ENCODE measurements around the gene RINL. TPM values are rescaled to one million over a fixed set of nuclear protein-coding genes. Genes with fewer than 3 reads are reported as not detected.
"Not testable (repeated sequence)": the region's sequence is repeated elsewhere in the genome, so short reads cannot be mapped to it uniquely, and the experiment has no call there.

The RINL gene
- total RNA-seq, 2 experiments from 2014 or later, result 79.9 to 82.2 TPM

DNA sequence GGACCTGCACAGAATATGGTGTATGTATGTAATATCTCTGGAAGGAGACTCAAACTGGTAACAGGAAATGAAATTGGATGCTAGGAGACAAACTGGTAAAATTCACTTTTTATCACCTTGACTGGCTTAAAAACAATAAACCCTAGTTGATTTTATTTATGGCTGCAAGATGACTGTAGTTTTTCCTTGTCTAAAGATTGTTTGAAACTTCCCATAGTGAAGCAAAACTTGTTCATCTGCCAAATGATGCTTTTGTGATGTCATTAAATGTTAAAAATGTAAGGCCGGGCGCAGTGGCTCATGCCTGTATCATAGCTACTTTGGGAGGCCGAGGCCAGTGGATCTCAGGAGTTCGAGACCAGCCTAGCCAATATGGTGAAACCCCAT lies 44.0 kb downstream of the RINL start:
- ChIA-PET POLR2A (interaction anchor here (1.0 to 4.6 kb wide), 6 partner anchors 8 to 99 kb away, joined by 3 to 34 read pairs (median 4); no protein-coding TSS in a partner anchor), CTCF (interaction anchor here (0.7 kb wide), 1 partner anchor 35 kb away, joined by 3 read pairs; no protein-coding TSS in a partner anchor)
- peaks cover 51% of the 10 kb centered on the region for H3K36me3 Mint-ChIP-seq (ENCODE audit: low read depth)
- no peak overlapping the region for H3K4me3 Mint-ChIP-seq
- peak overlapping the region; percentile 45 for H3K27ac Mint-ChIP-seq
- H3K9me3 Mint-ChIP-seq, result no peaks in the 10 kb centered on the region
- peaks cover 37% of the 10 kb centered on the region for H3K4me1 Mint-ChIP-seq
- no peak for DNase-seq
- H3K27me3 Mint-ChIP-seq, result no peaks in the 10 kb centered on the region

DNA sequence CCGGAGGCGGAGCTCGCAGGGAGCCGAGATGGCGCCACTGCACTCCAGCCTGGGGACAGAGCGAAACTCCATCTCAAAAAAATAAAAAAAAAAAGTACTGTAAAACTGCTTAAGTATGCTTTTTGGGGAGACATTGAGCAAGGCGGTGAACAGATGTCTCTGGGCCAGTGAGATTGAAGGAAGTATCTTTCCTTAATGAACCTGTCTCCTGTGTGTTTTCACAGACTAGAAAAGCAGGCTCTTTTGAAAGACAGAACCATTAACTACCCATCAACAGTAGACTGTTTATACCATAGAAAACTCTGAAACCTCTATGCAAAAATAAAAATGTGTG lies 45.0 kb downstream of the RINL start:
- no peaks in the 10 kb centered on the region for H3K9me3 Mint-ChIP-seq
- H3K4me3 Mint-ChIP-seq, result no peak overlapping the region
- DNase-seq, result no peak
- H3K27me3 Mint-ChIP-seq, result no peaks in the 10 kb centered on the region
- H3K27ac Mint-ChIP-seq, result no peak overlapping the region
- ChIA-PET POLR2A (interaction anchor here (1.0 to 4.6 kb wide), 5 partner anchors 9 to 98 kb away, joined by 3 to 34 read pairs (median 8); partner anchors contain the start of gene RINL), CTCF (interaction anchor here (1.2 to 1.5 kb wide), 2 partner anchors 12 to 31 kb away, joined by 3 read pairs; no protein-coding TSS in a partner anchor)
- peaks cover 32% of the 10 kb centered on the region for H3K4me1 Mint-ChIP-seq
- peaks cover 45% of the 10 kb centered on the region for H3K36me3 Mint-ChIP-seq (ENCODE audit: low read depth)

DNA sequence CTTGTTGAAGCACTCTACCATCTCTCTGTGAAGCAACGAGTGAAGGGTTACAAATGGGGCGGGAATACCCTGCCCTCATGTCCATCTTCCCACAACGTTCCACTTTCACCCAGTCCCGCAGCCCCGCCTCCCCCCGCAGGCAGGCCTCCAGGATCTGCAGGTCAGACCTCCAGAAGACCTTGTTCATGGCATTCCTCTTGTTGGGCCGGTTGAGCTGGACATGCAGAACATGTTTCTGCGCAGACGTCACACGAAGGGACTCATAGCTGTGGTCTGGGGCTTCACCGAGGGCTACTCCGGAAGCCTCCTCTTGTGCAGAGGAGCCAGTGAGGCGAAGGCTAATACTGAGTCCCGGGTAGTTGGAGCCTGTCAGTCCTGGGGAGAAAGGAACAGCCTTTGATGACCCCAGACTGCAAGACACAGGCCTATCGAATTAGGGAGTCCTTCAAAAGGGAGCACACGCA lies 46.9 kb downstream of the RINL start:
- no peaks in the 10 kb centered on the region for H3K27me3 Mint-ChIP-seq
- ChIA-PET POLR2A (interaction anchor here (0.8 to 4.6 kb wide), 13 partner anchors 9 to 457 kb away, joined by 3 to 34 read pairs (median 6); partner anchors contain the start of genes NFKBIB, PSMD8 and RINL), CTCF (interaction anchor here (0.7 to 2.3 kb wide), 9 partner anchors 9 to 428 kb away, joined by 3 to 15 read pairs (median 10); partner anchors contain the start of genes FAM98C, MRPS12, NFKBIB and SARS2)
- H3K36me3 Mint-ChIP-seq (ENCODE audit: low read depth), result peaks cover 42% of the 10 kb centered on the region
- peak overlapping the region; percentile 85 for H3K4me3 Mint-ChIP-seq
- DNase-seq, result no peak
- peaks cover 34% of the 10 kb centered on the region for H3K4me1 Mint-ChIP-seq
- H3K27ac Mint-ChIP-seq, result peak overlapping the region; percentile 80
- no peaks in the 10 kb centered on the region for H3K9me3 Mint-ChIP-seq

DNA sequence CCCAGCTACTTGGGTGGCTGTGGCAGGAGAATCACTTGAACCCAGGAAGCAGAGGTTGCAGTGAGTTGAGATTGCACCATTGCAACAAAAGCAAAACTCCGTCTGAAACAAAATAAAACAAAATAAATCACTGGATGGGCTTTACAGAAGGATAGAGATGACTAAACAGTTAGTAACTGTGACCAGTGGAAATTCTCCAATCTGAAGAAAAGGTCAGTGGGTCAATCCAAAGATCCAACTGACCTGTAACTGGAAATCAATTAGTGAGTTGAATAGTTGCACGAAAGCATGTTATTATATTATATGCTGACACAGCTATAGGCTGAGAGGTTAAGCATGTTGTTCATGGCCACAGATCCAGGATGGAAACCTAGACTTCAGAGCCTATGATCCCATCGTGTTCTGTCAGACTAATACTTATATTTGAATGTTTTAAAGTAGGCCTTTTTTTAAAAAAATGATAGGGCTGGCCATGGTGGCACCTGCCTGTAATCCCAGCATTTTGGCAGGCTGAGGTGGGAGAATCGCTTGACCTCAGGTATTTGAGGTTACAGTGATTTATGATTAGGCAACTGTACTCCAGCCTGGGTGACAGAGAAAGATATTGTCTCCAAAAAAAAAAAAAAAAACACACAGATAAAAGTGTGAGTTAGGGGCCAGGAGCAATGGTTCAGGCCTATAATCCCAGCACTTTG lies 47.9 kb downstream of the RINL start:
- ChIA-PET POLR2A (interaction anchor here (0.9 to 4.6 kb wide), 3 partner anchors 12 to 70 kb away, joined by 3 to 34 read pairs (median 6); partner anchors contain the start of gene NFKBIB), CTCF (interaction anchor here (1.9 to 2.3 kb wide), 2 partner anchors 100 to 427 kb away, joined by 13 to 15 read pairs; partner anchors contain the start of genes FAM98C, MRPS12 and SARS2)
- DNase-seq, result no peak
- Mint-ChIP-seq H3K4me3 (peak overlapping the region; percentile 85), H3K27me3 (no peaks in the 10 kb centered on the region), H3K27ac (peak overlapping the region; percentile 80), H3K36me3 (ENCODE audit: low read depth) (peaks cover 41% of the 10 kb centered on the region), H3K9me3 (no peaks in the 10 kb centered on the region), H3K4me1 (peaks cover 34% of the 10 kb centered on the region)

DNA sequence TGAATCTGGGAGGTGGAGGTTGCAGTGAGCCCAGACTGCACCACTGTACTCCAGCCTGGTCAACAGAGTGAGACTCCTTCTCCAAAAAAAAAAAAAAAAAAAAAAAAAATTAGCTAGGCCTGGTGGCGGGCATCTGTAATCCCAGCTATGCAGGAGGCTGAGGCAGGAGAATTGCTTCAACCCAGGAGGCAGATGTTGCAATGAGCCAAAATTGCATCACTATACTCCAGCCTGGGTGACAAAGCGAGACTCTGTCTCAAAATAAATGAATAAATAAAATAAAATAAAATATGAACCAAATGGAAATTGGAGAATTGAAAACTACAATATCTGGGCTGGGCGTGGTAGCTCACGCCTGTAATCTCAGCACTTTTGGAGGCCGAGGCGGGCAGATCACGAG lies 48.9 kb downstream of the RINL start:
- H3K27me3 Mint-ChIP-seq, DNase-seq, H3K27ac Mint-ChIP-seq, H3K9me3 Mint-ChIP-seq, H3K4me3 Mint-ChIP-seq: not testable (repeated sequence)
- Mint-ChIP-seq H3K36me3 (ENCODE audit: low read depth) (peaks cover 48% of the 10 kb centered on the region), H3K4me1 (peaks cover 34% of the 10 kb centered on the region)
- ChIA-PET POLR2A (interaction anchor here (0.9 kb wide), 1 partner anchor 71 kb away, joined by 3 read pairs; the partner anchor contains the start of gene NFKBIB), CTCF (interaction anchor here (0.6 kb wide), 1 partner anchor 316 kb away, joined by 3 read pairs; no protein-coding TSS in a partner anchor)

DNA sequence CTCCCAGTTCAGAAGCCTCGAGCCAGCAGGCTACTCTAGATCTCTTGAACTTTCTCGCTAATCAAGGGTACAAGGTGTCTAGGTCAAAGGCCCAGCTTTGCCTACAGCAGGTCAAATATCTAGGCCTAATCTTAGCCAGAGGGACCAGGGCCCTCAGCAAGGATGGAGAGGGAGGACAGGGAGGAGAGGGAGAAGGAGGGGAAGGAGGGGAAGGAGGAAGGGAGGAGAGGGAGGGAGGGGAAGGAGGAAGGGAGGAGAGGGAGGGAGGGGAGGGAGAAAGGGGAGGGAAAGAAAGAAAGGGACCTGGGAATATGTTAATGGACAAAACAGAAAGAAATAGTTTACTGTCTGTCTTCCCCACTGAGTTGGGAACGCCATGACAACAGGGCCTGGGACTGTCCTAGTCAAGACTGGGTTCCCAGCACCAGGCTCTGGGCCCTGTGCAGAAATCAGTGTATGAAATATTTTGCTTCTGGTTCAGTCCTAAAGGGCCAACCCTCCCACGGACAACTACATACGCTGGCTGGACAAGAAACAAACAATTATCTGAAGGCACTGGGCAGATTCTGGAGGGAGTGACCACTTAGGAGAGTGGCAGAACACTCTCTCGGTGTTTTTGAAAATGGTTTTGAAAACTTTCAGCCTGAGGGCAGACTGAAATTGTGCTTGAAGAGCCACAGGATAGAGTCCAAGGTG lies 51.1 kb downstream of the RINL start:
- CTCF ChIA-PET, result interaction anchor here (1.2 kb wide), 1 partner anchor 424 kb away, joined by 3 read pairs; the partner anchor contains the start of gene FAM98C
- H3K36me3 Mint-ChIP-seq (ENCODE audit: low read depth), result peaks cover 69% of the 10 kb centered on the region
- H3K27me3 Mint-ChIP-seq, result no peaks in the 10 kb centered on the region
- POLR2A ChIA-PET, result no interaction called here
- H3K9me3 Mint-ChIP-seq, result peaks cover 6% of the 10 kb centered on the region
- peak overlapping the region; percentile 21 for H3K27ac Mint-ChIP-seq
- peaks cover 24% of the 10 kb centered on the region for H3K4me1 Mint-ChIP-seq
- H3K4me3 Mint-ChIP-seq, result no peak overlapping the region
- no peak for DNase-seq

DNA sequence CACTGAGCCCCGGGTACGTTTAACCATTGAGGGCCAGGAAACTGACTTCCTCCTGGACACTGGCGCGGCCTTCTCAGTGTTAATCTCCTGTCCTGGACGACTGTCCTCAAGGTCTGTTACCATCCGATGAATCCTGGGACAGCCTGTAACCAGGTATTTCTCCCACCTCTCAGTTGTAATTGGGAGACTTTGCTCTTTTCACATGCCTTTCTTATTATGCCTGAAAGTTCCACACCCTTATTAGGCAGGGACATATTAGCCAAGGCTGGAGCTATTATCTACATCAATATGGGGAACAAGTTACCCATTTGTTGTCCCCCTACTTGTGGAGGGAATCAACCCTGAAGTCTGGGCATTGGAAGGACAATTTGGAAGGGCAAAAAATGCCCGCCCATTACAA lies 52.1 kb downstream of the RINL start:
- POLR2A ChIA-PET, H3K27ac Mint-ChIP-seq, H3K4me3 Mint-ChIP-seq, H3K9me3 Mint-ChIP-seq, DNase-seq, H3K27me3 Mint-ChIP-seq, CTCF ChIA-PET: not testable (repeated sequence)
- Mint-ChIP-seq H3K4me1 (peaks cover 17% of the 10 kb centered on the region), H3K36me3 (ENCODE audit: low read depth) (peaks cover 69% of the 10 kb centered on the region)

DNA sequence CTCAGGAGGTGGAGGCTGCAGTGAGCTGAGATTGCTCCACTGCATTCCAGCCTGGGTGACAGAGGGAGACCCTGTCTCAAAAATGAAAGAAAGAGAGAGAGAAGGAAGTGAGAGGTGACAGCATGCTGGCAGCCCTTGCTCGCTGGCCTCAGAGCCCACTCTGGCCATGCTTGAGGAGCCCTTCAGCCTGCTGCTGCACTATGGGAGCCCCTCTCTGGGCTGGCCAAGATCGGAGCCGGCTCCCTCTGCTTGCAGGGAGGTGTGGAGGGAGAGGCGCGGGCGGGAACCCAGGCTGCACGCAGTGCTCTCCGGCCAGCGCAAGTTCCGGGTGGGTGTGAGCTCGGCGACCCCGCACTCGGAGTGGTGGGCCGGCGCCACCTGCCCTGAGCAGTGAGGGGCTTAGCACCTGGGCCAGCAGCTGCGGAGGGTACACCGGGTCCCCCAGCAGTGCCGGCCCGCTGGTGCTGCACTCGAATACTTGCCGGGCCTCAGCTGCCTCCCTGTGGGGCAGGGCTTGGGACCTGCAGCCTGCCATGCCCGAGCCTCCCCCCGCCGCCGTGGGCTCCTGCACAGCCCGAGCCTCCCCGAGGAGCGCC lies 56.7 kb downstream of the RINL start:
- H3K27me3 Mint-ChIP-seq, DNase-seq, H3K4me1 Mint-ChIP-seq, H3K9me3 Mint-ChIP-seq, H3K27ac Mint-ChIP-seq, H3K4me3 Mint-ChIP-seq: not testable (repeated sequence)
- peaks cover 63% of the 10 kb centered on the region for H3K36me3 Mint-ChIP-seq (ENCODE audit: low read depth)
- POLR2A ChIA-PET, result interaction anchor here (1.2 to 2.3 kb wide), 2 partner anchors 10 to 17 kb away, joined by 3 to 6 read pairs; partner anchors contain the start of gene ECH1
- CTCF ChIA-PET, result interaction anchor here (2.5 kb wide), 1 partner anchor 110 kb away, joined by 8 read pairs; the partner anchor contains the start of genes MRPS12 and SARS2

DNA sequence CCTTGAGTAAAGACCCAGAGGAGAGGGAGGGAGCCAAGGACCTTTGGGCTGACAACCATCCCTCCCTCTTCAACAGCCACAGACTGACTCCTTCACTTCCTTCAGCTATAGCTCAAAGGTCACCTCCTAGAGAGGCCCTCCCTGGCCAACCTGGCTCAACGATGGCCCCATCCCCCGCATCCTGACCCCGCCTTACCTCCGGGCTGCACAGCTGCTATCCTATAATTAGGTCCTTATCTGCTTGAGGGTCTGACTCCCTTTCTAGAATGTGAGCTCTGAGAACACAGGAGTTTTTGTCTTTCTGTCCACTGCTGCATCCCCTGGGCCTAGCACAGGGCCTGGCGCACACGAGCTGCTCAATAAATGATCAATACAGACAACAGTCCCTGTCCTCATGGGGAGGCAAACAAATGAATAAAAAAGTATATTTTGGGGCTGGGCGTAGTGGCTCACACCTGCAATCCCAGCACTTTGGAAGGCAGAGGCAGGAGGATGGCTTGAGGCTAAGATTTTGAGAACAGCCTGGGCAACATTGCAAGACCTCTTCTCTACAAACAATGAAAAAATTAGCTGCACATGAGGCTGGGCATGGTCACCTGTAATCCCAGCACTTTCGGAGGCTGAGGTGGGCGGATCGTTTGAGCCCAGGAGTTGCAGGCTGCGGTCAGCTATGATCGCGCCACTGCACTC lies 58.7 kb downstream of the RINL start:
- Mint-ChIP-seq H3K4me1 (peaks cover 2% of the 10 kb centered on the region), H3K27me3 (no peaks in the 10 kb centered on the region), H3K36me3 (ENCODE audit: low read depth) (peaks cover 58% of the 10 kb centered on the region), H3K27ac (no peak overlapping the region), H3K4me3 (no peak overlapping the region), H3K9me3 (peaks cover 6% of the 10 kb centered on the region)
- DNase-seq, result no peak
- CTCF ChIA-PET, result interaction anchor here (0.5 to 0.7 kb wide), 3 partner anchors 108 to 357 kb away, joined by 3 read pairs; no protein-coding TSS in a partner anchor
- POLR2A ChIA-PET, result interaction anchor here (0.8 kb wide), 1 partner anchor 28 kb away, joined by 3 read pairs; no protein-coding TSS in a partner anchor

Other genes starting within 250 kb of the RINL start
- gene ACTN4, start 230.6 kb downstream of the RINL start, total RNA-seq, result 100 to 1,000 TPM; 532 to 534 TPM
- gene CAPN12, start 133.8 kb downstream of the RINL start, total RNA-seq, result 10 to 100 TPM; 22.9 to 24.9 TPM
- not detected for gene LGALS7, start 104.8 kb downstream of the RINL start, total RNA-seq
- not detected for gene LGALS7B, start 89.1 kb downstream of the RINL start, total RNA-seq
- gene LGALS4, start 65.3 kb downstream of the RINL start, total RNA-seq, result under 1 TPM; 0.81 to 0.93 TPM
- 100 to 1,000 TPM; 188 to 195 TPM for gene ECH1, start 46.5 kb downstream of the RINL start, total RNA-seq
- gene HNRNPL, start 28.3 kb downstream of the RINL start, total RNA-seq, result 100 to 1,000 TPM; 457 to 464 TPM
- 10 to 100 TPM; 51.4 to 53.2 TPM for gene SIRT2, start 21.3 kb upstream of the RINL start, total RNA-seq
- gene NFKBIB, start 21.7 kb upstream of the RINL start, total RNA-seq, result 10 to 100 TPM; 40.2 to 40.8 TPM
- gene CCER2, start 33.9 kb upstream of the RINL start, total RNA-seq, result under 1 TPM; 0.80 to 0.83 TPM
- gene SARS2, start 52.5 kb upstream of the RINL start, total RNA-seq, result 10 to 100 TPM; 28.4 to 32.7 TPM
- 10 to 100 TPM; 44.6 to 48.5 TPM for gene MRPS12, start 52.7 kb upstream of the RINL start, total RNA-seq
- gene FBXO17, start 97.5 kb upstream of the RINL start, total RNA-seq, result under 1 TPM in 1 of 2 experiments, not detected in 1; 0.20 TPM
- gene FBXO27, start 154.3 kb upstream of the RINL start, total RNA-seq, result under 1 TPM in 1 of 2 experiments, not detected in 1; 0.18 TPM
- not detected for gene ACP7, start 206.1 kb upstream of the RINL start, total RNA-seq
- 10 to 100 TPM; 16.2 to 19.6 TPM for gene PAK4, start 247.5 kb upstream of the RINL start, total RNA-seq

All from activated CD4-positive, alpha-beta memory T cell treated with anti-CD3 and anti-CD28 coated beads, Interleukin-2, amount 10 ng/mL, durations not matched to agents 7 days and 5 days (primary cell).